H54 (cell line): Measurements from ENCODE around the gene TENT5C.
A peak's percentile ranks its signal among the peaks of the same experiment; 100 is the strongest.

ENCODE experiments used
- DNase-seq: peaks from one replicate; pipeline ENCODE4 v3.0.0; 2011; ENCODE audit warnings: low spot score, mixed read lengths; ENCODE audit not compliant: insufficient read length
- FAIRE-seq: peaks from 3 replicates; lab custom pipeline; 2011; peaks lifted over from hg19 to GRCh38; lab: Jason Lieb, UNC
- POLR2A ChIP-seq: IDR thresholded peaks from 2 replicates; pipeline ENCODE4 v1.6.1; 2011; ENCODE audit warnings: low read depth, mild to moderate bottlenecking, low read length

Gene TENT5C

DNA sequence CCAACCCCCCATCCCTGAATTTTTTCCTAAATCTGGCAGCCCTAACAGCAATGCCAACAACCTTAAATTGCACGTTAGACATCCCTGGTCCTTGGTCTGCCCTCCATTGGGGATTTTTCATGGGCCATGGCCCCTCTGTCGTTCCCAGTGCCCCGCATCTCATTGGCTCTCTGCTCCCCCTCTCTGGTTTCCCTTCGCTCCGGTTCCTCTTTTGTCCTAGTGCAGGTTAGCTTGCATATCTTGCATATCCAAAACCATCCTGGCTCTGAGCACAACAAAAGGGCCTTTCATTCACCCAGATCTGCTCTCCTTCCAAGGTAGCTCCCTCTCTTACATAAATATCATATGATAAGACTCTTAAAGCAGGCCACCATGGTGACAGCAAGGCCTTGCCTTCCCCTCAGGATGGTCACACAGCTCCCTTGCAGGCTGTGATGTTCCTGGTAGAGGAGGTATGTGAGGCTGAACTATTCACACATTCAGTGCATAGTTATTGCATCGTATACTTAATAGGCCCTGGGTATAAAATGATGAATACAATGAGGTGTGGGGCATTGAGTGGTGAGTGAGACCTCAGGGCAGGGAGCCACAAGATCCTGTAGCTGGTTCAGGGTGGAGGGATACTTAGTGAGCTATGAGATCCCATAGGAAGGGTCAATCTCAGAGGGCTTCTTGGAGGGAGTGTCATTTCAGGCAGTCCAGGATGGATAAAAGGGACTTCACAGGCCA lies 45.2 kb downstream of the TENT5C start:
- no peak for DNase-seq
- no peak for FAIRE-seq
- TF ChIP-seq POLR2A, result no peak

DNA sequence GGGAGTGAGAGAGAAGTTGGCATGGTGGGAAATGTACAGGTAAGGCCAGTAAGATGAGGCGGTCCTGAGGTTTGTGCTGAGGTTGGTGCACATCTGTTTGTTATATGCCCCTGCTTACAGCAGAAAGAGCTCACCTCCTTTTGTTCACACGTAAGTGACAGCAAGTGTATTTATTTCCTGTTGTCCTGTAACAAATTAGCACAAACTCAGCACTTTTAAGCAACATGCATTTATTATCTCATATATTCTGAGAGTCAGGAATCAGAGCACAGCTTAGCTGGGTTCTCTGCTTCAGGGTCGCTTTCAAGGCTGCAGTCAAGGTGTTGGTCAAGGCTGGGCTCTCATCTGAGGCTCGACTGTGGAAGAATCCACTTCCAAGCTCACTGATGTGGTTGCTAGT lies 45.8 kb downstream of the TENT5C start:
- DNase-seq, result no peak
- no peak for FAIRE-seq
- no peak for TF ChIP-seq POLR2A

DNA sequence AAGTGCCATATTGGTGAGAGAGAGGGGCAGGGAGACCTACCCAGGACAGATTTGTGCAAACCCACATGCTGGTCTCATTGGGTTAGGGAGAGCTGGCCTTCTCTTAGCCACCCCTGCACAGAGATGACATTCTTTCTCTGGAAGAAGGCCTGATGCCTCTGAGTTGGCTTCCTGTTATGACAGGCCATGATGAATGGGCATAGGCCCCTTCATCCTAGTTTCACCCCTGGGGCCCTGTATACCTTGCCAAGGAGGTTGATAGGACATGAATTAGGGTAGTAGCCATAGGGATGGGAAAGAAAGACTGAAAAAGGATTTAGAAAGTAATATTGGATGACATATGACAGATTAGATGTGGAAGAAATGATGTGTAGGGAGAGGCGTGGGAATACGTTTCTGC lies 46.6 kb downstream of the TENT5C start:
- DNase-seq (no peak), FAIRE-seq (no peak)
- no peak for TF ChIP-seq POLR2A

DNA sequence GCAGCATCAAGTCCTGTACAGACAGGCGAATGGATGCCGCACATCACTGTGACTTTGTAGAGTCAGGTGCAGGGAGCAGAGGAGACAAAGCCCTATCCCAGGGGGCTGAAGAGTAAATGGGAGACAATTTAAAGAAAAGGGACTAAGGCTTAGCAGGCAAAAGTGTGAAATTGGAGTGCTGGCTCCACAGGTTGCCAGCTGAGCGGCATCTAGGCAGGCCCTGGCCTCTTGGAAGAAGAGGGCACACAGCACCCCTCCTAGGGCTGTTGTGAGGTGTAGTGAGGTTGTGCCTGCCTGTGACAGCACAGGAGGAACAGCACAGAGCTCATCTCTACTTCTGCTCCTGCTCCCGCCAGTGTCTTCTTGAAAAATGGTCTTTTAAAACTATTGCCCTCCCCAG lies 47.3 kb downstream of the TENT5C start:
- no peak for FAIRE-seq
- TF ChIP-seq POLR2A, result no peak
- no peak for DNase-seq

DNA sequence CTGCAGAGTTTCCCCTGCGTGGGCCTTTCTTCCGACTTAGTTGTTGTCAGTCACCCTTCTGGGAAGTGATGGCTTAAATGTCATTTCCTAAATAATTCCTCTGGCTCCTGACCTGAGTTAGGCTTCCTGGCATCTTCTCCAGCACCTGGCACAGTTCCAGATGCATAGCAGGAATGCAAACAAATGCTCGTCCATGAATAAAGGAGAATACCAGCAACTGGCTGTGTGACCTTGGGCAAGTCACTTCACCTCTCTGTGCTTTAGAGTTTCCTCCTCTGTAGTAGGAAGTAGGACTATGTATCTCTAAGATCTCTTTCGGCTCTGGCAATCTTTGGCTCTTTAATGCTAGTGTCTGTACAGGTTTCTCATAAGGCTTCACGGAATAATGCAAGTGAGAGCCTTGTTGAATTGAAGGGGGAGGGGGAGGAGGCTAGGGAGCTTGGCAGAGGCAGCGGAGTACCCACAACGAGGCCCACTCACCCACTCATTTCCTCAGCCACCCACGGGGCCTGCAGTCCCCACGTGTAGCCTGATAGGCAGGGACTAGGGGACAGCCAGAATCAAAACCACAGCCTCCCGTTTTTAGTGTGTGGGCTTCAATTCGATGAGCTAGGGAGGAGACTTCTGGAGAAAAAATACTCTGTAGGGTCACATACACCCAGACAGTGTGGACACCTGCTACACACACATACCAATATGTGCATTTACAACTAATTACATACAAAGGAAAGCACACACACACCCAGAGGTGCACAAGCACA lies 48.1 kb downstream of the TENT5C start:
- no peak for DNase-seq
- no peak for FAIRE-seq
- no peak for TF ChIP-seq POLR2A

DNA sequence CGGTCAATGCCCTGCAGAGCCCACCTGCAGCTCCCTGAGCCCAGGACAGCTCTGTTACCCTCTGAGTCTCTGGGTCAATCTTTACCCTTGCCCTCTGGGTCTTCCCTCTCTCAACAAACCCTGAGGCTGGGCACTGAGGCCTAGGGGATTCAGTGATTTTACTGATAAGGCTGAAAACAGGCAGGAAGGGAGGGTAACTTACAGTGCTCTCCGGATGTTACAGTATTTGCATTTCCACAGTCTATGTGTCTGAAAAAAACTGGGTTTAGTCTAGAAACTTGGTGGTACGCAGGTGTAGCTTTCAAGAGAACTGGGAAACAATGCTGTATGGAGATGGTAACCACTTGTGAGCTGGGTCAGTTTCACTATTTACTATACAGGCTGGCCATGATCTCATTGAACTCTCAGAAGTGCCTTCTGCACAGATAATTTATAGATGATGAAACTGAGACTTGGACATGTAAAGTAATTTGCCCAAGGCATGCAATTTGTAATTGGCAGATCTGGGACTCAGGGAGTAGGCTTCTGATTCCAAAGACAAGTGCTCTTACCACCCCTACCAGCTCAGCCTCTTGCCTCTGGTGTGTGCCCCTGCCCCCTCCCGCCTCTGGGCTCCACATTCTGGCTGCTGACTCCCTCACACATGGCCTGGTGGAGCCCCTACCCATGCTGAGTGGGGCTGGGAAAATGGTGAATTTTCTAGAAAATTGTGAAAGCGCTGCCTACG lies 48.8 kb downstream of the TENT5C start:
- no peak for FAIRE-seq
- TF ChIP-seq POLR2A, result no peak
- DNase-seq, result no peak

DNA sequence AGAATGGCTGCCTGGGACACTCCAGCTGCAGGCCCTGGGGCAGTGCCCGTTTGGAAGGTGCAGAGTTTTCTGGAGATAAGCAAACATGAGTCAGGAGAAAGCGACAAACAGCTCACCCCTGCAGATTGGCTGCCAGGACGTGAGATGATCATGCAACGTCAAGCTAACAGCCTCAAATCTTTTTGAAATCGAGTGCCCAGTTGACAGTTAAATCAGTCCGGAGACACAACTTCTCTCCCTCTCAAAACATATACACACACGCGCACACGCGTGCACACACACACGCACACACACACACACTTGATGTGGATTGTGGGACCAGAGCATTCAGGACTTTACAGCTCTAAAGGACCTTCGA lies 49.4 kb downstream of the TENT5C start:
- no peak for FAIRE-seq
- TF ChIP-seq POLR2A, result no peak
- DNase-seq, result no peak

DNA sequence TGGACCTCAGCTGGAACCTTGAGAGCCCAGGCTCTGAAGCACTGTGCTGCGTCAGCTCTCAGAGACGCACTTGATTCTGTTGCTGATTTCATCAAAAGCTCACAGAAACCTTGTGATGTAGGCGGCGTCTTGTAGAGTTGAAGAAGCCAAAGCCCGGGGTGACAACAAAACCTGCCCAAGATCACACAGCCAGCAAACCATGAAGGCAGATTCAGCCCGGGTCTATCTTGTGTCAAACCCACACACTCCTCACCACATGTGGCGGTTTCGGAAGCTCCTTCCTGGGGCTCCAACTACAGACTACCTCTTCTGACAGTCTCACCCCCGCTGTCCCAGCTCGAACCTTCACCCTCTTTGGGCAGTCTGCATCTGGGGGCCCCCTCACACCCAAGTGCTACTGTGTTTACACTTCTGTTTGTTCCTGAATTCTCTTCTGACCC lies 50.4 kb downstream of the TENT5C start:
- FAIRE-seq, result no peak
- DNase-seq, result no peak

DNA sequence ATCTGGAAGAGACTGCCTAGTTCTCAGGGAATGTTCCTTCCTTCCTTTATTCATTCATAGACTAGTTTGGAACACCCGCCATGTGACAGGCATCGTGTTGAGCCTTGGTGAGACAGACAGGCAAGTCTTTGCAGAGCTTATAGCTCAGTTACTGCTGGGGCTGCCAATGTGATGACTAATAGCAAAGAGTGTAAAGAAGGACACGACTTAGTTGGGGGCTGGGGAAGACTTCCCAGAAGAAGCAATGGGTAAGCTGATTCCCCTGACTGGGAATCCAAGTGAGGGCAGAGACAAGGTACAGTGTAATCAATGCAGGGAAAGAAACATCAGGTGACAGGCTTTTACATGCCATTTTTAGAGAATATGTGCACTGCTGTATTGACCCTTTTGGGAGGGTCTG lies 51.2 kb downstream of the TENT5C start:
- FAIRE-seq, result no peak
- TF ChIP-seq POLR2A, result no peak
- DNase-seq, result peak; percentile 24

More for the DNA sequence above, 50.4 kb downstream of the TENT5C start:
- no peak for TF ChIP-seq POLR2A

DNA sequence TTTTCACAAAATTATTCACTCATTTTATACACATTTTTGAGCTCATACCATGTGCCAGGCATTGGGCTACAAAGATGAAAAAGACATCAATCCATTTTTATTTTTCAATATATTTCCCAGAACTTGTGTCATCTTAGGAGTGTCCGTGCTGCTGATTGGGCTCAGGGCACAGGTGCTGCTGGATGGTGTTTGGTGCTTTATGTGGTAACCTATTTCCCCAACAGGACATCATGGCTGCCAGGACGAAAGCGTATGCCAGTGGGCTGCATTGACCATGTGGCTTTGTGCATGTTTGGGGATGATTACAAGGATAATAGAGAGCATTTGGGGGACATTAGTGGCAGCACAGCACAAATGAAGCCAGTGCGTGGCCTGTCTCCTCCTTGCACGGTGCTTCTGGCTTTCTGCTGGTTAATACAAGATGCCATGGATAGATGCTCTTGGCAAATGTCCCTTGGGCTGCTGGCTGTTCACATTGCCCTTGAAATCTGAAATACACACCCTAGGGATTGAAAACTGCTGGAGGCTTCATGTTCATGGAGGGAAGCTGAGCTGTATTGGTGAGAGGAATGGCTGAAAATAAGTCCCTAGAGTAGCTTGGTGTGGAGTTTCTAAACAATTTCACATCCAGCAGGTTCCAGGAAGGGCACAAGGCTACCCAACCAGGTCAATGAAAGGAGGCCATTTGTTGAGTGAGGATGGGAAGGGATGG lies 52.3 kb downstream of the TENT5C start:
- no peak for TF ChIP-seq POLR2A
- no peak for FAIRE-seq
- no peak for DNase-seq

DNA sequence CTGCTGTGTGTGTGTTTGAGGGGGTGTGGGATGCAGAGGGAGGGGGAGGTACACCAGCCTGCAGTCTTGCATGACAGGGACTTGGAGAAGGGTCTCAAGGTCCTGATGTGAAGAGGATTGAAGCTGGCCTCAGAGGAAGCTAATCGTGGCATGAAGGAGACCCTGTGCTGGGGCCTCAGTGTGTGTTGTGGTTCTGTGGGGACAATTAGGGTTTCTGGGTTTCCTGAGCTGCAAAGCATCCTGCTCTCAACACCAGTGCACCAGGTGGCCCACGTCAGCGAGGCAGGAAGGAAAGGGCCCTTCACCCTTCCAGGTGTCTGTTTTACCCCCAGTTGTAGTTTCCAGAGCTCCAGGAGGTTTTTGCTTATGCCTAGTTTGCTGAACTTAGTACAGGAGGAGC lies 52.8 kb downstream of the TENT5C start:
- no peak for DNase-seq
- no peak for TF ChIP-seq POLR2A
- no peak for FAIRE-seq

DNA sequence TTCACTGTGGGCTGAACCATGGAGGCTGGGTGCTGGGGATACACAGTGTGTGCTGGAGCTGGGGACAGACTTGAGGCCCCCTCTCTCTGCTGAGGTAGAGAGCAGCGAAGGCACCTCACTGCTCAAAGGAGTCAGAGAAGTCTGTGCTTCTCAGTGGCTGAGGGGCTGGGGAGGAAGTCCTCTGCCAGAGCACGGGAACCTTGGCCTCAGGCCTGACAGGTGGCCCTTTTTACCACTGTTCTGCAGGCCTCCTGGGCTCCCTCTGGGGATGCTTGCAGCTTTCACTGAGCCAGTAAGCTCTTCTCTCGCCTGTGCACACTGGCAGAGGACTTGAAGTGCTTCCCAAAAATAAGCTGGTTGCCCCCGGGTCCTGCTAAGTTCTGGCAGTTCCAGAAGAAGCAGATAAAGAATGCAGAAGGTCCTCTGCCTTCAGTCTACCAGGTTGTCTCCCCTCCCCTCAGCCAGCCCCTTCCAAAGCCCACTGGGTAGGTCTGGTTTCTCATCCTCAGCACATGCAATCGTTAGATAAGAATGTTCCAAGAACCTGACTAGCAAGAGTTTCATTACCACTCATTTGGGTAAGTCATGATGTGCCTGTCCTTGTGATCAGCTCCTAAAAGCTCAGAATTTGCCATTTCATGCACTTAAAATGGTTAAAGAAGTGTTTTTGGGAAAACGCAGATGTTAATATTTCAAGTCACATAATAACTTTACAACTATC lies 53.9 kb downstream of the TENT5C start:
- no peak for TF ChIP-seq POLR2A
- DNase-seq (no peak), FAIRE-seq (no peak)
